ENCODE data around the gene KIAA1217.

The KIAA1217 gene

GRCh38 chr10:24249829-24250415 lies 41.0 kb downstream of the KIAA1217 start:
- no peak for DNase-seq

- no peak for DNase-seq
Measured at GRCh38 chr10:24251547-24251946, 42.6 kb downstream of the KIAA1217 start.

- no peak for DNase-seq
Measured at GRCh38 chr10:24254180-24254579, 45.2 kb downstream of the KIAA1217 start.

GRCh38 chr10:24255115-24255880 lies 46.4 kb downstream of the KIAA1217 start:
- DNase-seq = no peak

GRCh38 chr10:24255881-24256311 lies 47.0 kb downstream of the KIAA1217 start:
- DNase-seq = no peak

- DNase-seq = no peak
Measured at GRCh38 chr10:24256619-24257107, 47.7 kb downstream of the KIAA1217 start.

- DNase-seq = no peak
Measured at GRCh38 chr10:24257588-24257987, 48.6 kb downstream of the KIAA1217 start.

- no peak for DNase-seq
Measured at GRCh38 chr10:24259365-24260130, 50.6 kb downstream of the KIAA1217 start.

GRCh38 chr10:24261627-24262026 lies 52.7 kb downstream of the KIAA1217 start:
- no peak for DNase-seq

- DNase-seq = no peak
Measured at GRCh38 chr10:24262929-24263590, 54.1 kb downstream of the KIAA1217 start.

GRCh38 chr10:24269476-24269875 lies 60.5 kb downstream of the KIAA1217 start:
- DNase-seq = no peak

GRCh38 chr10:24272374-24272773 lies 63.4 kb downstream of the KIAA1217 start:
- no peak for DNase-seq

GRCh38 chr10:24277277-24277676 lies 68.3 kb downstream of the KIAA1217 start:
- DNase-seq = no peak

- DNase-seq = no peak
Measured at GRCh38 chr10:24277771-24278170, 68.8 kb downstream of the KIAA1217 start.

GRCh38 chr10:24278176-24278889 lies 69.4 kb downstream of the KIAA1217 start:
- no peak for DNase-seq

GRCh38 chr10:24279166-24279565 lies 70.2 kb downstream of the KIAA1217 start:
- no peak for DNase-seq

- DNase-seq = no peak
Measured at GRCh38 chr10:24287559-24288195, 78.7 kb downstream of the KIAA1217 start.

- DNase-seq = no peak
Measured at GRCh38 chr10:24288581-24288980, 79.6 kb downstream of the KIAA1217 start.

GRCh38 chr10:24289235-24289634 lies 80.3 kb downstream of the KIAA1217 start:
- DNase-seq = no peak

- no peak for DNase-seq
Measured at GRCh38 chr10:24292304-24293293, 83.7 kb downstream of the KIAA1217 start.
